NCI-H187 treated with DMSO at 0.1 percent for 48 hours (cell line): ENCODE measurements around the gene RAB30.
A peak's percentile ranks its signal among the peaks of the same experiment; 100 is the strongest.
"Not testable (repeated sequence)": the region's sequence is repeated elsewhere in the genome, so short reads cannot be mapped to it uniquely, and the experiment has no call there.

Source experiments
- DNase-seq: peaks from one replicate; lab custom pipeline; 2025; lab: John Stamatoyannopoulos, UW

RAB30 gene

DNA sequence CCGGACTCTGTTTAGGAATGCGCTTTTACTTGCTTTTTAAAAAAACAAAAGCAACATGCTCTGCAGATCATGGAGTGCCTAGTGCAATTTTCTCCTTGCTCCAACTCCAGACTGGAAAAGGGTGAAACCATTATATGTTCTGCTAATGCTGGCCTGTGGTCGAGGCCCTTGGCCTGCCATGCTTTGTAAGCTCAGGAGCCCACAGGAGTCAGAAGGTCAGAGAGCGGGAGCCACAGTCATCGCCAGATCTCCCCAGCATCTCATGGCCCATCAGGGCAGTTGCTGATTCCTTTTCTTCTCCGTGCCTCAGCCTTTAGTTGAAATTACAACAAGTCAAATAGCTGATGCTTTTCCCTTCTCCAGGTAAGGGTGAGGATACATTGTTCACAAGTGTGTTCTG lies 89.8 kb downstream of the RAB30 start:
- no peak for DNase-seq

DNA sequence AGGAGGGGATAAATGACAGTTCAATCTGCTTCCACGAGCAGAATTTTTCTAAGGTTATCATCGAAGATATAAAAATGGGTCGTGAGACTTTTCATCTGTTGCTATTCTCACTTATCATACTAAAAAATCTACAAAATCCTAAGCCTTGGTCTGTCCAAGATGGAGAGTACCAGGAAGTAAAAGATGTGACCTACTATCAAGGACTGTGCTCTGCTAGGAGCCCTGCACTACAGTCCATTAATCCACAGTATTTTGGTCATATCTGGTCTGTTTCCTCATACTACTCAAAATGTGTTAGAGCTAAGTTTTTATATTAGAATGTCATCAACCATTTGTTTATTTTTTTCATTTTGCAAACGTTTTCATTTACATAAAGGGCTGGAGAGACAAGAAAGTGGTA lies 90.8 kb downstream of the RAB30 start:
- DNase-seq, result no peak

DNA sequence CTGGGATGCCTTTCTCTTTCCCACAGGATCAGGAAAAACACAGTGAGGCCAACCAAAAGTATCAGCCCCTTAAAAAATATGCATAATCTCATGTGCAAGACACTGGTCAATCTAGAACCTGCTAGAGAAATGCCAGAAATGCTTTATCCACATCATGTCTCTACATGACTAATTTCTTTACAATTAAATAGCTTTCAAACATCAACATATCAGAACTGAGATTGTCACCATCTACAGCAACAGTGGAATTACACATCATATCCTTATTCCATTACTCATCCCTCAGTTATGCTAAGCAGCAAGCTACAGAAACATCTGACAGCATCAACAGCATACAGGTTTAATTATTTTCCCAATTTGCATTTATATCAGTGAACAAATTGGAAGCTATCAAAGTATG lies 91.4 kb downstream of the RAB30 start:
- no peak for DNase-seq

DNA sequence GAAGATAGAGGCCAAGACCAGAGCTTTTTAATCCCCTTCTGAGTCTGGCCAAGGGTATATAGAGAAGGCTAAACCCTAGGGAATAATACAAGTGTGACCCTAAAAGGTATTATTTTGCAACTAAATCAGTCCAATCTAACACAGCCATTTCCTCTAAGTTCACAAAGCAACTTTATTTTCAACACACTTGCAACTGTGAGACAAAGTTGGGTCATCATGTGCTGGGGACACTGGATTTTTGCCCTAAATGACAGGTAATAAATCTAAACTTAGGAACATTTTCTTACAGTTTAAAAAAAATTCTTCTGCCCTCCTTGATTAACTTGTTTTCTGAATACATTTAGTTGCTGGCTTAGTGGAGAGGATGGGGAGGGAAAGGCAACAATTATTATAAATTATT lies 91.9 kb downstream of the RAB30 start:
- DNase-seq, result no peak

DNA sequence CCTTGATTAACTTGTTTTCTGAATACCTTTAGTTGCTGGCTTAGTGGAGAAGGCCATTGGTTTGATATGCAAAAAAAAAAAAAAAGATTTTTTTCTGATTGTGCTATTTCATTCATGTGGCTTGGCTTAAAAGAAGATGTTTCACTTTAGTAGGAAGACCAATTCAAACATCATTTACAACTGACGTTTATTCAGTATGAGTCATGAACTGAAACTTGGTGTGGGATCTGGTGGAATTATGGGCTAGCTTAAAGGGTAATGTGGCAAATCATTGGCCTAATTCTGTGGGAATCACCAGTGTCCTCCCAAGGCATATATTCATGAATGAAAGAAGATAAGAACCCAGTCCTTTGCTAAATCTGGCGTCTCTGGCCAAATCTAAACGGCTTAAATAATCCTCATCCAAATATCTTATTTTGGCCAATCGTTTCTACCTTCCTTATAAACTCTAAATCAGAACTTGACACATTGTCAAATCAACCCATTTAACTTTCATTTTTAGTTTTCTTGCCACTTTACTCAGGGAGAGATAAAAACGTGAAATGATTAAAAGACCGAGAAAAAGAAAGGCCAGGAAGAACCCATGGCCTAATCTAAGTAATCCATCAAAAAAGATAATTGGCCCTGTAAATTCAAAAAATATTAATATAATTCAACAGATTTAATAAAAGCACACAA lies 93.1 kb downstream of the RAB30 start:
- no peak for DNase-seq

DNA sequence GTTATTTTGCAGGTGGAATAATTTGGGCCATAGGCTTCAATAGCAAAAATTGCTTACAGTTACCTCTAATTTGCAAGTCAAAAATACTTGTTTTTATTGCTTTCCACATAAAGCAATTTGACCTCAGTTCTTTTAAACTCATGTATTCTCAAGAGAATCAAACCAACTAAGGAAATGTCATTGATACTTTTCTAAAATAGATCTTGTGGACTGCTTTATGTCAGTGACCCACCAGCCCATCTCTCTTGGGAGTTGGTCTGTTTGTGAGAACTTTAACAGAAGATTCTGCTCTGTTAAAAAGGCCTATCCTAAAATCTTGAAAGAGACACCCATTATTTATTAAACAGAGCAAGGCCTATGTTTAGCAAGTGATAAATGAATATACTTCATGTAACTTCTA lies 94.9 kb downstream of the RAB30 start:
- no peak for DNase-seq

DNA sequence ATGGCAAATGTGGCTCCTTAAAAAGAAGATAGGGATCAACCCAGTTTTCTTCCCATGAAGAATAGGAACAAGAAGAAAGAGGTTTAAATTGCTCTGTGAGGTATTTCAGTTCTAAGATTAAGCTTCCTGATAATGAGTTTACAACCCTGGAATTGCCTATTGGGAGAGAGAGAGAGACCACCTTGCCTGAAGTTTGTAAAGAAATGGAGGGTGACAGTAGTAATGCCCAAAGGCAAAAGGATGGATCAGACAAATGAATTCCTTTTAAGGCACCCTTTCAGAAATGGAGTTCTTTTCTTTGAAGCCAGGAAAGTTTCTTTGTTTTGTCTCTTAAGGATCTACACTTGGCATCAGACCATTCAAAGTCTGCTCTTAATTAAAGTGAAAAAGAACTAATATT lies 95.8 kb downstream of the RAB30 start:
- no peak for DNase-seq

DNA sequence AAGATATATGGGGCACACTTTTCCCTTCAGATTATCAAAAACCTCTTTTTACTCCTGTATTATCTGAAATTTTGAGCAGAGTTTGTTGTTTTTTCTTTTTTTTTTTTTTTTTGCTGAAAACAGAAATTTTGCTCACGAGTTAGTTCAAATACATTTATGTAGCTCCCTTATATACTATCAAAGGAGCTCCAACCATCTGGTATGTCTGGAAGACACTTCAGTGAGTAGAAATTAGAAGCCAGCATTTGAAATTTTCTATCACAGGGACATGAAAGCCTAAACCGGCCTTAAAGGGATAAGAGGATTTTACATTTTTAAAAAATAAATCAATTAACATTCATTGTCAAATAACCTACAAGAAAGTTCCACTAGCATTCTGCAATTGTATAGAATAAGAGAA lies 96.8 kb downstream of the RAB30 start:
- DNase-seq, result no peak

DNA sequence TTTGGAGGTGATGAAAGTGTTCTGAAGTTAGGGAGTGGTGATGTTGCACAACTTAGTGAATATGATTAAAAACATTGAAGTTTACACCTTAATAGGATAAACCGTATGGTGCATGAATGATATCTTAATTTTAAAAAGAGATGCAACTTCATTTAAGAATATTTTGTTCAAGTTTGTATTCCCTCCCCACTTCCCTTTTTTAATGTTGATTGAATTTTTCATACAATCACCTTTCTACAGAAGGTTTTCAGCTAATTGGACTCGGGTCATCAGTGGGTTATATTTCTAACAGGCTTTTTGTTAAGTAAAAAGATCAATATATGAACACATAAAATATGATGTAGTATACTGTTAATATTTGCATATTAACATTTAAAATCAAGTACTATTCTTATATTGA lies 97.6 kb downstream of the RAB30 start:
- DNase-seq, result no peak

DNA sequence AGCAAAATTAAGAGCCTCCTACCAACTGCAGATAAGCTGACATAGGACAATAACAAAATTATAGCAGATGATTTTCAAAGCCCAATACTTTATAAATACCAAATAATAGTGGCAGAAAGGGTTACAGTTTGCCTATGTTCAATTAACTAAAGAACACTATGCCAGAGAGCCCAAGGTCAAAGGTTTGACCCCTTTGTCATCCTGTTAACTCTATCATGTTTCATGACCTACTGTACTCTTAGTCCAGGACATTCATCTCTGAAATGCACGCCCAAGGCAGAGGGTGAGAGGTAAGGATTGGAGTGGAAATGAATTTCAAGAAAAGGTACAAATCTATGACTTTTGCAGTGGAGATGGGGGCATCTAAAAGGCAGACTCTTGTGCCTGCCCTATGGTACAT lies 99.6 kb downstream of the RAB30 start:
- no peak for DNase-seq

DNA sequence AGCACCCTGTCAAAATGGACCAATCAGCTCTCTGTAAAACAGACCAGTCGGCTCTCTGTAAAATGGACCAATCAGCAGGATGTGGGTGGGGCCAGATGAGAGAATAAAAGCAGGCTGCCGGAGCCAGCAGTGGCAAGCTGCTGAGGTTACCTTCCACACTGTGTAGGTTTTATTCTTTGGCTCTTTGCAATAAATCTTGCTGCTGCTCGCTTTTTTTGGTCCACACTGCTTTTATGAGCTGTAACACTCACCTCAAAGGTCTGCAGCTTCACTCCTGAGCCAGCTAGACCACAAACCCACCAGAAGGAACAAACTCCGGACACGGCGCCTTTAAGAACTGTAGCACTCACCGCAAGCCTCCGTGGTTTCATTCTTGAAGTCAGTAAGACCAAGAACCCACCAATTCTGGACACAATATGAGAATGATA lies 100.2 kb downstream of the RAB30 start:
- not testable (repeated sequence) for DNase-seq

DNA sequence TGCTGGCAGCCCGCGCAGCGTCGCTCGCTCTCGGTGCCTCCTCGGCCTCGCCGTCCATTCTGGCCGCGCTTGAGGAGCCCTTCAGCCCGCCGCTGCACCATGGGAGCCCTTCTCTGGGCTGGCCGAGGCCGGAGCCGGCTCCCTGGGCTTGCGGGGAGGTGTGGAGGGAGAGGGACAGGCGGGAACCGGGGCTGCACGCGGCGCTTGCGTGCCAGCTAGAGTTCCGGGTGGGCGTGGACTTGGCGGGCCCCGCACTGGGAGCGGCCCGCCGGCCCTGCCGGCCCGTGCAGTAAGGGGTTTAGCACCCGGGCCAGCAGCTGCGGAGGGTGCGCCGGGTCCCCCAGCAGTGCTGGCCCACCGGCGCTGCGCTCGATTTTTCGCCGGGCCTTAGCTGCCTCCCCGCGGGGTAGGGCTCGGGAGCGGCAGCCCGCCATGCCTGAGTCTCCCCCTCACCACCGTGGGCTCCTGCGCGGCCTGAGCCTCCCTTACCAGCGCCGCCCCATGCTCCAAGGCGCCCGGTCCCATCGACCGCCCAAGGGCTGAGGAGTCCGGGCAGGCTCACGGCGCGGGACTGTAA lies 101.1 kb downstream of the RAB30 start:
- DNase-seq, result not testable (repeated sequence)

DNA sequence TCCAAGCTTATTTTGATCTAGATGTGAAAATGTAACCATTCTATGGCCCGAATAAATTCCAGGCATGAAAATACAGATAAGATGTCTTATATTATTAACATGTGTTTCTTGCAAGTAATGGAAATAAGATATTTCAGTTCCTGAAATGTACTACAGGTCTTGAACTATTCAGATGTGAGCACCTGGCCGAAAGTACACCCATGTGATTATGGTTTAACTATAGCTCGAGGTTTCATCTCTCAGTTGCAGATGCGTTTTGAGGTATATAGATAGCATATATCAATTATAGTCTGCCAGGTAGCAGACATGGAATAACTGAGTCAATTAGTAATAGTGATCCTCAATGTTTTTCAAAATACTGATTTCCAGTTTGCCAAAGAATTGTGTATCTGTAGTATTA lies 101.9 kb downstream of the RAB30 start:
- no peak for DNase-seq

DNA sequence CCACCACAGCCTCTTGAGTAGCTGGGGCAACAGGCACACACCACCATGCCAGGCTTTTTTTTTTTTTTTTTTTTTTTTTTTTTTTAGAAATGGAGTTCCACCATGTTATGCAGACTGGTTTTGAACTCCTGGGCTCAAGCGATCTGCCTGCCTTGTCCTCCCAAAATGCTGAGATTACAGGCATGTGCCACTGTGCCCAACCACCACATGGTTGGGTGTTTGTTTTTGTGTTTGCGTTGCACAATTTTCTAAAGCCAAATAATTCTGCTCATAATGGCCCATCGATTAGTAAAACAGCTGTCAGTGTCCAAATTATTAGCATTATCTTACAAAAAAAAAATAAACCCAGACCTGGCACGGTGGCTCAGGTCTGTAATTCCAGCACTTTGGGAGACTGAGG lies 104.3 kb downstream of the RAB30 start:
- DNase-seq, result no peak

DNA sequence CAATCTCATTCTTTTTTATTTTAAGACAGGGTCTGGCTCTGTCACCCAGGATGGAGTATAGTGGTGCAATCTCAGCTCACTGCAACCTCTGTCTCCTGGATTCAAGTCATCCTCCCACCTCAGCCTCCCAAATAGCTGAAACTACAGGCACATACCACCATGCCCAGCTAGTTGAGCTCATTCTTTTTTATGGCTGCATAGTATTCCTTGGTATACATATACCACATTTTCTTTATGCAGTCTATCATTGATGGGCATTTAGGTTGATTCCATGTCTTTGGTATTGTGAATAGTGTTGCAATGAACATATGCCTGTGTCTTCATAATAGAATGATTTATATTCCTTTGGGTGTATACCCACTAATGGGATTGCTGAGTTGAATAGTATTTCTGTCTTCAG lies 109.7 kb downstream of the RAB30 start:
- not testable (repeated sequence) for DNase-seq

DNA sequence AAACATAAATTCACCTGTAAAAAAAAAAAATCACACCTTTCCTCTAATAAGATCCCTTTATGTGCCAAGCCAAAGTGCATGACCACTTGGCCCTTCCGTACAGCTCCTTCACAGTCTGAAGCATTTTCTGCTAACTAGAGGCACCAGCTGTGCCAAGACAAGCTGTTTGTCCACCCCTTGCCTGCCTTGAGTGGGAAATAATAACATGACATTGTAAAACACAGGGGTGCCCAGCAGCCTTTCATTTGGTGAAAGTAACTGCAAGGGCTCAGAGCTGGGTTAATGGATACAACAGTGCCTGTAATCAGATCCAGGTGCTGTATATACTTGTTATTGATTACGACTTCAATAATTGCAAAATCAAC lies 110.9 kb downstream of the RAB30 start:
- no peak for DNase-seq

DNA sequence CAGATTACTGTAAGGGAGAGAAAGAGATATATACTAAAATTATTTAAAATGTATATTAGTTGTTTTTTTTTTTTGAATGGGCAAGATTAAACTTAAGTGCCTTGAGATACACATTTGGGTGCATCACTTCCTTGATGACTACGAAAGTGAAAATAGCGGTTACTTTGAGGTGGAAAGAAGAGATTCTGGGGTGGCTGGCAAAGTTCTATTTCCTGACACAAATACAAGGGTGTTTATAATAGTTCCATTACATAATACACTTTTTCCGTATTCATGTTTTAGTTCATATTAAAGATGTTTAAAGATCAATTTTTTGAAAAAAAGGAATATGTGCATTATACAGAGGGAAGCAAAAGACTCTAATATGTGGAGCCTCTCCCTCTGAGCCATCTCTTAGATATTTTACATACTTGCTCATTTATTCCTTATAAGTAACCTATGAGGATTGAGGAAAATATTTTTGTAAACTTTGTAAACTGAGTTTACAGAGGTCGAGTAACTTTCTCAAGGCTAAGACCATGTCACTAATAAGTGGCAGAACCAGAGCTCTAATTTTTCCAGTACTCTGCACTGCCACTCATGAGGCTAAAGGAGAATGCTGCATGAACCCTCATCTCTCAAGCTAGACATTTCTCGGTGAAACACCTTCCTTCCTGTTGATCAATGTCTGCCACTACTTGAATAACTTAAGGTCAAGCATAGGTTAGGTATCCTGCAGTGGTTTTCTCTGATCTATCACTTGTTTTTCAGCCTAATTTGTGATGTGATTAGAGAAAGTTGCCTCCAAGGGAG lies 111.5 kb downstream of the RAB30 start:
- no peak for DNase-seq

DNA sequence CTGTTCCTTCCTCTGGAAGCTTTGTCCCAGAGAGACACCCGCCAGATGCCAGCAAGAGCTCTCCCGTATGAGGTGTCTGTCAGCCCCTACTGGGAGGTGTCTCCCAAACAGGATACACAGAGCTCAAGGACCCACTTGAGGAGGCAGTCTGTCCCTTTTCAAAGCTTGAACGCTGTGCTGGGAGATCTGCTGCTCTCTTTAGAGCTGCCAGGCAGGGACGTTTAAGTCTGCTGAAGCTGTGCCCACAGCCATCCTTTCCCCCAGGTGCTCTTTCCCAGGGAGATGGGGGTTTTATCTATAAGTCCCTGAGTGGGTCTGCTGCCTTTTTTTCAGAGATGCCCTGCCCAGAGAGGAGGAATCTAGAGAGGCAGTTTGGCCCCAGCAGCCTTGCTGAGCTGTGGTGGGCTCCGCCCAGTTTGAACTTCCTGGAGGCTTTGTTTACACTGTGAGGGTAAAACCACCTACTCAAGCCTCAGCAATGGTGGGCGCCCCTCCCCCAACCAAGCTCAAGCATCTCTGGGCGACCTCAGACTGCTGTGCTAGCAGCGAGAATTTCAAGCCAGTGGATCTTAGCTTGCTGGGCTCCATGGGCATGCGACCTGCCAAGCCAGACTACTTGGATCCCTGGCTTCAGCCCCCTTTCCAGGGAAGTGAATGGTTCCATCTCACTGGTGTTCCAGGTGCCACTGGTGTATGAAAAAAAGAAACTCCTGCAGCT lies 115.8 kb downstream of the RAB30 start:
- peak; percentile 10 for DNase-seq

DNA sequence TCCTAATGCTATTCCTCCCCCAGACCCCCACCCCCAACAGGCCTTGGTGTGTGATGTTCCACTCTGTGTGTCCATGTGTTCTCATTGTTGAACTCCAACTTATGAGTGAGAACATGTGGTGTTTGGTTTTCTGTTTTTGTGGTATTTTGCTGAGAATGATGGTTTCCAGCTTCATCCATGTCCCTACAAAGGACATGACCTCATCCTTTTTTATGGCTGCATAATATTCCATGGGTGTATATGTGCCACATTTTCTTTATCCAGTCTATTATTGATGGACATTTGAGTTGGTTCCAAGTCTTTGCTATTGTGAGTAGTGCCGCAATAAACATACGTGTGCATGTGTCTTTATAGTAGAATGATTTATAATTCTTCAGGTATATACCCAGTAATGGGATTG lies 121.2 kb downstream of the RAB30 start:
- DNase-seq, result not testable (repeated sequence)

DNA sequence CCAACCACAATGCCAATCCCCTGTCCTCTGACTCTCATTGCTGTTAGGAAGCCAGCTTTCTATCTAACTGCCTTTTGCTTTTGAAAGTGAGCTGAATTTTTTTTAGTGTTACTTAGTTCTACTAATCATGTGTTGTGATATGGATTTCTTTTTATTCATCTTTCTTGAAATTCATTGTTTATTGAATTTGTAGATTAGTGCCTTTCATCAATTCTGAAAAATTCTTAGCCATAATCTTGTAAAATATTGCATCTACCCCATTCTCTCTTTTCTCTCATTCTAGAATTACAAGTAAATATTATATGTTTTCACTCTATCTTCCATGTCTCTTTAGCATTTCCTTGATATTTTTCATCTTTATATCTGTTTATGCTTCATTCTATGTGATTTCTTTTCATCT lies 122.3 kb downstream of the RAB30 start:
- DNase-seq, result no peak

DNA sequence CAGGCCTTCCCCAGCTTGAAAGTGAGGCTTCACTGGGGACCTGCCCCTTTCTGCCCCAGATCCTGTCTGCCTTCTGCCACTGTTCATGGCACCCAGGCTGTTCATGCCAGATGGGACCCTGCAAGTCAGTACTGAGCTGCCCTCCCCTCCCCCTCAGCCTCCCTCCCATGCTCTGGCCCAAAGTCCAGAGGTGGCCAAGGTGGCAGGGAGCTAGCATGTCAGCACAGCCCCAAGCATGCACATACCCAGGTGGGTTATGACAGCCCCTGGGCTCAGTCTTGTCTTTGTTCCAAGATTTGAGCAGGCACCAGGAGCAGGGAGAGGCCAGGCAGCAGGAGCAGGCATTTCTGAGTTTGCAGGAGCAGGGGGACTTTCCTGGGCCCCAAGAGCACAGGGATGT lies 126.0 kb downstream of the RAB30 start:
- no peak for DNase-seq

DNA sequence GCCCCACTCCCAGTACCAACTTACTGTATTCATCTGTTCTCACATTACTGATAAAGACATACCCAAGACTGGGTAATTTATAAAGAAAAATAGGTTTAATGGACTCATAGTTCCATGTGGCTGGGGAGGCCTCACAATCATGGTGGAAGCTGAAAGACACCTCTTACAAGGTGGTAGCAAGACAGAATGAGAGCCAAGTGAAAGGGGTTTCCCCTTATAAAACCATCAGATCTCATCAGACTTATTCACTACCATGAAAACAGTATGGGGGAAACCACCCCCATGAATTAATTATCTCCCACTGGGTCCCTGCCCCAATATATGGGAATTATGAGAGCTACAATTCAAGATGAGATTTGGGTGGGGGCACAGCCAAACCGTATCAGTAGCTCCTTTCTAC lies 126.7 kb downstream of the RAB30 start:
- not testable (repeated sequence) for DNase-seq

DNA sequence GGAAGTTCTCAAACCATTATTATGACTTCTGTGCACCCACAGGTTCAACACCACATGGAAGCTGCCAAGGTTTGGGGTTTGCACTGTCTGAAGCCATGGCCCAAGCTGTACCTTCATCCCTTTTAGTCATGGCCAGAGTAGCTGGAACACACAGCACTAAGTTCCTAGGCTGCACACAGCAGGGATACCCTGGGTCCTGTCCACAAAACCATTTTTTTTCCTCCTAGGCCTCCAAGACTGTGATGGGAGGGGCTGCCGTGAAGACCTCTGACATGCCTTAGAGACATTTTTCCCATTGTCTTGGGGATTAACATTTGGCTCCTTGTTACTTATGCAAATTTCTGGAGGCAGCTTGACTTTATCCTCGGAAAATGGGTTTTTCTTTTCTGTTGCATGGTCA lies 127.5 kb downstream of the RAB30 start:
- DNase-seq, result no peak
